ENCODE measurements around the gene OGG1.

DNA sequence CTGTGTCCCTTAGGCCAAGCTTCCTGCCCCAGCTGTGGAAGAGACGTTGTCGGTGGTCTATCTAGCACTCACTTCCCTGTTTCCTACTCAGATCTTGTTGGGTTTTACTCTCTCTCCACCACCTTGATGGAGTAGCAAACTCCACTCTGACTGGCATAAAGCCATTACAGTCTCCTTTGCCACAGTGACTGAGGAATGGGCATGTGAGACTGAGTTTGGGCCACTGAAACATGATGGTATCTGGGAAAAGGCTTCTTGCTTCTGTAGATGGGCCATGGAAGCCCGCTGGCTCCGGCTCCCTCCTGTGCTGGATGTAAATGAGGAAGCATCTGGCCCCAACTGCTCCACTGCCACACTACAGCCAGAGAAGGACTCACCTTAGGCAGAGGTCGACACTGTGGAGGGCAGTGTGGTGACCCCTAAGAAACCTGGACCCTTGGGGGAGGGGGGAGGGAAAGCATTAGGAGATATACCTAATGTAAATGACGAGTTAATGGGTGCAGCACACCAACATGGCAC lies 29.4 kb downstream of the OGG1 start:
- TF ChIP-seq EZH2 (IDR thresholded peaks at IDR 0.05; ENCODE audit: low read length, unreplicated experiment) (no peak), EZH2phosphoT487 (IDR thresholded peaks at IDR 0.05; ENCODE audit: borderline replicate concordance, low read length) (no peak)
- TF ChIP-seq, protein P1, sequence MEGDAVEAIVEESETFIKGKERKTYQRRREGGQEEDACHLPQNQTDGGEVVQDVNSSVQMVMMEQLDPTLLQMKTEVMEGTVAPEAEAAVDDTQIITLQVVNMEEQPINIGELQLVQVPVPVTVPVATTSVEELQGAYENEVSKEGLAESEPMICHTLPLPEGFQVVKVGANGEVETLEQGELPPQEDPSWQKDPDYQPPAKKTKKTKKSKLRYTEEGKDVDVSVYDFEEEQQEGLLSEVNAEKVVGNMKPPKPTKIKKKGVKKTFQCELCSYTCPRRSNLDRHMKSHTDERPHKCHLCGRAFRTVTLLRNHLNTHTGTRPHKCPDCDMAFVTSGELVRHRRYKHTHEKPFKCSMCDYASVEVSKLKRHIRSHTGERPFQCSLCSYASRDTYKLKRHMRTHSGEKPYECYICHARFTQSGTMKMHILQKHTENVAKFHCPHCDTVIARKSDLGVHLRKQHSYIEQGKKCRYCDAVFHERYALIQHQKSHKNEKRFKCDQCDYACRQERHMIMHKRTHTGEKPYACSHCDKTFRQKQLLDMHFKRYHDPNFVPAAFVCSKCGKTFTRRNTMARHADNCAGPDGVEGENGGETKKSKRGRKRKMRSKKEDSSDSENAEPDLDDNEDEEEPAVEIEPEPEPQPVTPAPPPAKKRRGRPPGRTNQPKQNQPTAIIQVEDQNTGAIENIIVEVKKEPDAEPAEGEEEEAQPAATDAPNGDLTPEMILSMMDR (conservative IDR thresholded peaks at IDR 0.05; ENCODE audit: low read depth, low read length): no peak

Measured in PC-3 (cell line).